Spleen (tissue), 11 donors: ENCODE results near the gene LDLRAD4. TPM values are rescaled to one million over a fixed set of nuclear protein-coding genes. Genes with fewer than 3 reads are reported as not detected.

Source experiments
- DNase-seq: peaks from one replicate; pipeline ENCODE4 v3.0.0-alpha.2; 2020
- H3K27ac ChIP-seq, 8 donors: fragments of 200-600 bp; sonication (generic) in 7 of 8; 1 replicate in 4 of 8; 2 replicates in 4 of 8; pipeline versions ENCODE4 v1.5.0 to v1.8.0; 2016 to 2021; ENCODE audit warnings: inconsistent platforms in 4 of 8, mild to moderate bottlenecking in 4 of 8, moderate library complexity in 1 of 8
- H3K27me3 ChIP-seq, 7 donors: fragments of 200-600 bp; sonication (generic) in 6 of 7; replicated peaks in 1 of 7; 1 replicate in 4 of 7; 2 replicates in 3 of 7; pipeline versions ENCODE4 v1.5.0 to v1.8.0; 2016 to 2021; ENCODE audit warnings: inconsistent platforms in 3 of 7, mild to moderate bottlenecking in 1 of 7
- H3K36me3 ChIP-seq, 6 donors: fragments of 200-600 bp; sonication (generic) in 5 of 6; 1 replicate in 4 of 6; 2 replicates in 2 of 6; pipeline versions ENCODE4 v1.5.0 to v1.8.0; 2016 to 2021; ENCODE audit warnings: inconsistent platforms in 2 of 6
- H3K4me1 ChIP-seq, 6 donors: fragments of 200-600 bp; sonication (generic) in 5 of 6; 1 replicate in 3 of 6; 2 replicates in 3 of 6; pipeline versions ENCODE4 v1.5.0 to v1.8.0; 2016 to 2021; ENCODE audit warnings: inconsistent platforms in 3 of 6
- H3K4me3 ChIP-seq, 8 donors: fragments of 200-600 bp; sonication (generic) in 7 of 8; 1 replicate in 4 of 8; 2 replicates in 4 of 8; pipeline versions ENCODE4 v1.5.0 to v1.8.0; 2016 to 2021; ENCODE audit warnings: inconsistent platforms in 4 of 8, mild to moderate bottlenecking in 4 of 8, moderate library complexity in 2 of 8
- H3K9me3 ChIP-seq, 8 donors: fragments of 200-600 bp; sonication (generic) in 7 of 8; 1 replicate in 4 of 8; 2 replicates in 4 of 8; pipeline versions ENCODE4 v1.5.0 to v1.8.0; 2016 to 2021; ENCODE audit warnings: inconsistent platforms in 4 of 8
- POLR2A ChIP-seq, 3 donors: fragments of 450-650 bp; IDR thresholded peaks; one replicate each; pipeline ENCODE4 v1.5.1; 2017; ENCODE audit warnings: antibody characterized with exemption in 3 of 3, mild to moderate bottlenecking in 1 of 3
- POLR2AphosphoS5 ChIP-seq, 3 donors: sonication (generic); formaldehyde crosslinking; IDR thresholded peaks; one replicate each; pipeline ENCODE4 v1.5.1; 2017; ENCODE audit warnings: antibody characterized with exemption in 3 of 3
- WGBS, 5 donors: extraction: QIAGEN DNeasy Blood & Tissue Kit in 3 of 5; methylation state at CpG; one replicate each; pipeline versions ENCODE4 v1.1.5 to v1.1.7; 2013 to 2018; 5-methylcytosine and 5-hydroxymethylcytosine counted together
- intact Hi-C: fragments of 100-400 bp; cut with DNase I; formaldehyde crosslinking; loops from one replicate; pipeline ENCODE4 v1.15.0; 2023; ENCODE audit warnings: low total_unique reads
- polyA plus RNA-seq, 3 donors: library from polyadenylated mRNA; stranded (reverse); fragments of 200-250 nt; gene quantifications; one replicate each; pipeline ENCODE4 v1.2.1, GENCODE V29; 2013
- total RNA-seq, 7 donors: library from RNA; depleted of rRNA in 3 of 7; stranded (reverse); fragments of >200 nt in 3 of 7; fragmentation: NEBNext Ultra II Directional in 4 of 7; extraction: Animal tissue kit (Norgen Biotek cat#: 25700) in 4 of 7; gene quantifications; one replicate each; pipeline versions ENCODE4 v1.1.0 to v1.2.1, GENCODE V29; 2016 to 2021
- TF ChIP-seq, protein P1 (sequence below), 11 experiments: fragments of 200-600 bp in 7 of 11; fragments of 450-650 bp in 4 of 11; sonication (generic) in 4 of 11; IDR thresholded peaks in 8 of 11; conservative IDR thresholded peaks in 3 of 11; 1 replicate in 7 of 11; 2 replicates in 4 of 11; pipeline versions ENCODE4 v1.4.0 to v1.8.0; 2016 to 2021; ENCODE audit warnings: antibody characterized with exemption in 11 of 11, inconsistent platforms in 4 of 11, mild to moderate bottlenecking in 1 of 11
- donor health status: healthy with polysubstance abuse.
- donor health status: DM: no; HTN: no; CAD: no; lungs with moderate emphysema.
- donor health status: DM: no; HTN: no; CAD: no.
- donor health status: Bipolar disorder and iron deficiency.
- donor health status: healthy.
- donor health status: DM: no; HTN: no; CAD: no.
- donor health status: DM: yes; HTN: yes; CAD: no.

Gene LDLRAD4
- total and polyA plus RNA-seq, 10 donors = 4.5 to 80.8 (median 46.4) TPM

- TF ChIP-seq, protein P1, sequence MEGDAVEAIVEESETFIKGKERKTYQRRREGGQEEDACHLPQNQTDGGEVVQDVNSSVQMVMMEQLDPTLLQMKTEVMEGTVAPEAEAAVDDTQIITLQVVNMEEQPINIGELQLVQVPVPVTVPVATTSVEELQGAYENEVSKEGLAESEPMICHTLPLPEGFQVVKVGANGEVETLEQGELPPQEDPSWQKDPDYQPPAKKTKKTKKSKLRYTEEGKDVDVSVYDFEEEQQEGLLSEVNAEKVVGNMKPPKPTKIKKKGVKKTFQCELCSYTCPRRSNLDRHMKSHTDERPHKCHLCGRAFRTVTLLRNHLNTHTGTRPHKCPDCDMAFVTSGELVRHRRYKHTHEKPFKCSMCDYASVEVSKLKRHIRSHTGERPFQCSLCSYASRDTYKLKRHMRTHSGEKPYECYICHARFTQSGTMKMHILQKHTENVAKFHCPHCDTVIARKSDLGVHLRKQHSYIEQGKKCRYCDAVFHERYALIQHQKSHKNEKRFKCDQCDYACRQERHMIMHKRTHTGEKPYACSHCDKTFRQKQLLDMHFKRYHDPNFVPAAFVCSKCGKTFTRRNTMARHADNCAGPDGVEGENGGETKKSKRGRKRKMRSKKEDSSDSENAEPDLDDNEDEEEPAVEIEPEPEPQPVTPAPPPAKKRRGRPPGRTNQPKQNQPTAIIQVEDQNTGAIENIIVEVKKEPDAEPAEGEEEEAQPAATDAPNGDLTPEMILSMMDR (IDR thresholded peaks at IDR 0.05 in 8 of 11, conservative IDR thresholded peaks at IDR 0.05 in 3 of 11) = no peak
- TF ChIP-seq POLR2A (IDR thresholded peaks at IDR 0.05) = no peak
- TF ChIP-seq POLR2AphosphoS5 (IDR thresholded peaks at IDR 0.05) = no peak
- Histone ChIP-seq H3K4me3 (no peak overlapping the region), H3K27me3 (no peaks in the 10 kb centered on the region), H3K4me1 (peaks cover 0 to 5% (median 0%) of the 10 kb centered on the region in 6 donors), H3K27ac (no peak overlapping the region), H3K36me3 (peaks cover 0 to 10% (median 0%) of the 10 kb centered on the region in 6 donors), H3K9me3 (no peaks in the 10 kb centered on the region)
- intact Hi-C loops = no loop called here
- no peak for DNase-seq
- WGBS, 5 donors = 91 to 97% (median 92%) methylated on average over 12 of the region's 12 CpGs
Observed at GRCh38 chr18:13392029-13392750, 173.6 kb downstream of the LDLRAD4 start.

GRCh38 chr18:13392899-13393298 is 174.3 kb downstream of the LDLRAD4 start:
- TF ChIP-seq POLR2A (IDR thresholded peaks at IDR 0.05) (no peak), POLR2AphosphoS5 (IDR thresholded peaks at IDR 0.05) (no peak)
- TF ChIP-seq, protein P1 (IDR thresholded peaks at IDR 0.05 in 8 of 11, conservative IDR thresholded peaks at IDR 0.05 in 3 of 11) = no peak
- no peak overlapping the region for H3K27ac ChIP-seq
- WGBS, 5 donors = 84 to 94% (median 92%) methylated on average over 8 of the region's 8 CpGs
- H3K4me1 ChIP-seq = peaks cover 0 to 5% (median 0%) of the 10 kb centered on the region in 6 donors
- intact Hi-C loops = no loop called here
- no peaks in the 10 kb centered on the region for H3K27me3 ChIP-seq
- no peak overlapping the region for H3K4me3 ChIP-seq
- no peak for DNase-seq
- H3K36me3 ChIP-seq = peaks cover 0 to 5% (median 2%) of the 10 kb centered on the region in 6 donors
- no peaks in the 10 kb centered on the region for H3K9me3 ChIP-seq

DNA sequence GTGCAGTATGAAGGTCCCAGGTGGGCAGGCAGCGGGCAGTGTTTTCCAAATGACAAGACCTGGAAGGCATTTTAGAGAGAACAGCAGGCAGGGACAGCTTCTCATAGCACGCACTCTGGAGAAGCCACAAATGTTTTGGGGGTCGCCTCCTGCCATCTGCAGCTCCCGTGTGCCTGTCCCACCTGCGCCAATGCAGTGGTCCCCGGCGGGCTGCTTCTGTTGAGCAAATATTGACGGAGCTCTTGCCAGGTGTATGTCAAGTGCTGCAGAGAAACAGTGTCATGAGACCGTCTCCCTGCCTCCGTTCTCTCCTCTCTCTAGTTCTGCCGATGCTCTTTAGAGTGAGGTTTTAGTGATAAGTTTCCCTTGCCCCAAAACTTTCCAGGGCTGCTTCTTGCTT is 174.8 kb downstream of the LDLRAD4 start:
- H3K4me1 ChIP-seq = peaks cover 0 to 5% (median 0%) of the 10 kb centered on the region in 6 donors
- intact Hi-C loops = no loop called here
- no peaks in the 10 kb centered on the region for H3K27me3 ChIP-seq
- DNase-seq = no peak
- H3K4me3 ChIP-seq = no peak overlapping the region
- 80 to 91% (median 87%) methylated on average over 10 to 11 of the region's 11 CpGs for WGBS, 5 donors
- peaks cover 0 to 5% (median under 1%) of the 10 kb centered on the region in 6 donors for H3K36me3 ChIP-seq
- TF ChIP-seq POLR2AphosphoS5 (IDR thresholded peaks at IDR 0.05) = no peak
- TF ChIP-seq, protein P1 (IDR thresholded peaks at IDR 0.05 in 8 of 11, conservative IDR thresholded peaks at IDR 0.05 in 3 of 11) = no peak
- no peak for TF ChIP-seq POLR2A (IDR thresholded peaks at IDR 0.05)
- H3K9me3 ChIP-seq = no peaks in the 10 kb centered on the region
- H3K27ac ChIP-seq = no peak overlapping the region

DNA sequence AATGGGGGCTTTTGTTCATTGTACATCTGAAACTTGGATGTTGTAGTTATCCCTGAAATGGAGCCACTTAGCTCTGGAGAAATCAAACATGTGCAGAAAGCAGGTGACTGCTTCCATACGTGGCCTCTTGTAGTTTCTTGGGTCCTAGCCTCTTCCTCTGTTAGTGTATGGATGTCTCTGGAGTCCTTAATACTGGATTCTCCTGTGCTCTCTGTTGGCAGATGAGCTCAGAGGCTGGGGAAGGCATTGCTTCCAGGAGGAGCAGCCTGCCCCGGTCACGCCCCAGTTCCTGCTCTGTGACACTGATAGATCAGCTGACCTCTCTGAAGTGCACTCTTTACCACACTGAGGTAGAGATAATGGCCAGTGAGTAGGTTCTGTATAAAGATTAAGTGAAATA is 176.2 kb downstream of the LDLRAD4 start:
- Histone ChIP-seq H3K36me3 (peaks cover 0 to 5% (median 0%) of the 10 kb centered on the region in 6 donors), H3K4me1 (no peaks in the 10 kb centered on the region), H3K4me3 (no peak overlapping the region), H3K27me3 (no peaks in the 10 kb centered on the region), H3K27ac (no peak overlapping the region), H3K9me3 (no peaks in the 10 kb centered on the region)
- TF ChIP-seq POLR2AphosphoS5 (IDR thresholded peaks at IDR 0.05) = no peak
- TF ChIP-seq POLR2A (IDR thresholded peaks at IDR 0.05) = no peak
- TF ChIP-seq, protein P1 (IDR thresholded peaks at IDR 0.05 in 8 of 11, conservative IDR thresholded peaks at IDR 0.05 in 3 of 11) = no peak
- DNase-seq = no peak
- intact Hi-C loops = no loop called here
- 72 to 83% (median 76%) methylated on average over 3 of the region's 3 CpGs for WGBS, 5 donors
